DND-41 (cell line): Measurements from ENCODE around the gene ECHS1.

ENCODE experiments used
- ATAC-seq: fragments of 200-7000 bp; cut with Tn5 transposase; 3 replicates; pipeline ENCODE4 v1.9.1; 2021; ENCODE audit warnings: low read depth; ENCODE audit not compliant: insufficient read depth
- DNase-seq: peaks from one replicate; pipeline ENCODE4 v3.0.0-alpha.2; 2020
- H2AFZ ChIP-seq: 2 replicates; pipeline ENCODE4 v1.6.0; 2012; ENCODE audit warnings: low read depth, low read length
- H3K27ac ChIP-seq: 2 replicates; pipeline ENCODE4 v1.5.1; 2012; ENCODE audit warnings: low read length, inconsistent platforms
- H3K27me3 ChIP-seq: fragments of 200-600 bp; sonication (generic); 2 replicates; pipeline ENCODE4 v1.6.0; 2012; ENCODE audit warnings: low read length, mild to moderate bottlenecking, inconsistent platforms; ENCODE audit not compliant: insufficient read depth, poor library complexity
- H3K36me3 ChIP-seq: 2 replicates; pipeline ENCODE4 v1.5.1; 2012; ENCODE audit warnings: low read length, inconsistent platforms; ENCODE audit not compliant: insufficient read depth
- H3K4me1 ChIP-seq: 2 replicates; pipeline ENCODE4 v1.5.1; 2012; ENCODE audit warnings: mild to moderate bottlenecking, low read length; ENCODE audit not compliant: insufficient read depth
- H3K4me2 ChIP-seq: 2 replicates; pipeline ENCODE4 v1.6.0; 2012; ENCODE audit warnings: mild to moderate bottlenecking, moderate library complexity, low read length, inconsistent platforms; ENCODE audit not compliant: insufficient read depth
- H3K4me3 ChIP-seq, 2 experiments: fragments of 200-600 bp in 1 of 2; shearing (Covaris generic) in 1 of 2; 2 replicates each; pipeline ENCODE4 v1.5.1; 2012 to 2016; ENCODE audit warnings: inconsistent platforms in 2 of 2, low read length in 2 of 2, mild to moderate bottlenecking in 2 of 2, low read depth in 1 of 2, moderate library complexity in 1 of 2
- H3K79me2 ChIP-seq: 2 replicates; pipeline ENCODE4 v1.6.0; 2012; ENCODE audit warnings: low read length, inconsistent platforms; ENCODE audit not compliant: insufficient read depth
- H3K9ac ChIP-seq: 2 replicates; pipeline ENCODE4 v1.6.0; 2012; ENCODE audit warnings: low read depth, mild to moderate bottlenecking, inconsistent platforms, low read length, moderate library complexity
- H3K9me3 ChIP-seq: 2 replicates; pipeline ENCODE4 v1.5.1; 2012; ENCODE audit warnings: low read length, moderate library complexity, mild to moderate bottlenecking, inconsistent platforms; ENCODE audit not compliant: insufficient read depth, severe bottlenecking
- H4K20me1 ChIP-seq: 2 replicates; pipeline ENCODE4 v1.6.0; 2012; ENCODE audit warnings: low read length; ENCODE audit not compliant: insufficient read depth
- CTCF ChIP-seq: IDR thresholded peaks from 2 replicates; pipeline ENCODE4 v1.5.1; 2012; ENCODE audit warnings: borderline replicate concordance, low read length, moderate library complexity, mild to moderate bottlenecking; ENCODE audit not compliant: poor library complexity, severe bottlenecking; ENCODE audit errors: extremely low read depth
- EZH2 ChIP-seq: IDR thresholded peaks from 3 replicates; pipeline ENCODE4 v1.6.1; 2012; ENCODE audit warnings: borderline replicate concordance, low read depth, mild to moderate bottlenecking, moderate library complexity, low read length, inconsistent platforms; ENCODE audit not compliant: severe bottlenecking

Gene ECHS1

GRCh38 chr10:133343558-133343957, 29.6 kb downstream of the ECHS1 start:
- H3K4me1 ChIP-seq = no peaks in the 10 kb centered on the region
- no peak for TF ChIP-seq CTCF
- TF ChIP-seq EZH2 = no peak
- no peaks in the 10 kb centered on the region for H3K36me3 ChIP-seq
- no peak for DNase-seq
- H3K9ac ChIP-seq = no peak overlapping the region
- H3K27me3 ChIP-seq = no peaks in the 10 kb centered on the region
- no peaks in the 10 kb centered on the region for H3K9me3 ChIP-seq
- no peak overlapping the region for H3K4me3 ChIP-seq
- no peaks in the 10 kb centered on the region; the same call in none of the 2 replicates for H4K20me1 ChIP-seq
- H3K27ac ChIP-seq = no peak overlapping the region
- no peaks in the 10 kb centered on the region for H3K79me2 ChIP-seq
- no peak for ATAC-seq
- H3K4me2 ChIP-seq = no peak overlapping the region
- H2AFZ ChIP-seq = no peak overlapping the region

- Histone ChIP-seq H3K4me3 (no peak overlapping the region), H3K27me3 (no peaks in the 10 kb centered on the region), H3K27ac (no peak overlapping the region), H4K20me1 (no peaks in the 10 kb centered on the region; the same call in 1 of the 2 replicates), H3K79me2 (no peaks in the 10 kb centered on the region), H2AFZ (no peak overlapping the region), H3K9me3 (no peaks in the 10 kb centered on the region), H3K9ac (no peak overlapping the region), H3K36me3 (no peaks in the 10 kb centered on the region), H3K4me2 (no peak overlapping the region), H3K4me1 (no peaks in the 10 kb centered on the region)
- TF ChIP-seq CTCF (no peak), EZH2 (no peak)
- DNase-seq (no peak), ATAC-seq (no peak)
Measured at GRCh38 chr10:133342942-133343341, 30.2 kb downstream of the ECHS1 start.

- H3K9ac ChIP-seq = no peak overlapping the region
- ATAC-seq (no peak), DNase-seq (no peak)
- H3K9me3 ChIP-seq = no peaks in the 10 kb centered on the region
- no peaks in the 10 kb centered on the region for H3K27me3 ChIP-seq
- no peak overlapping the region for H3K4me3 ChIP-seq
- no peak for TF ChIP-seq CTCF
- no peak for TF ChIP-seq EZH2
- no peak overlapping the region for H3K4me2 ChIP-seq
- H2AFZ ChIP-seq = no peak overlapping the region
- H3K4me1 ChIP-seq = no peaks in the 10 kb centered on the region
- no peaks in the 10 kb centered on the region for H3K79me2 ChIP-seq
- H3K36me3 ChIP-seq = no peaks in the 10 kb centered on the region
- no peaks in the 10 kb centered on the region; the same call in 1 of the 2 replicates for H4K20me1 ChIP-seq
- H3K27ac ChIP-seq = no peak overlapping the region
Measured at GRCh38 chr10:133341983-133342382, 31.2 kb downstream of the ECHS1 start.

GRCh38 chr10:133339708-133340380, 33.3 kb downstream of the ECHS1 start:
- Histone ChIP-seq H3K79me2 (no peaks in the 10 kb centered on the region), H3K4me1 (no peaks in the 10 kb centered on the region), H3K9me3 (no peaks in the 10 kb centered on the region), H3K4me3 (no peak overlapping the region), H3K9ac (no peak overlapping the region), H3K36me3 (no peaks in the 10 kb centered on the region), H3K27me3 (no peaks in the 10 kb centered on the region), H2AFZ (no peak overlapping the region), H3K4me2 (no peak overlapping the region), H3K27ac (no peak overlapping the region), H4K20me1 (no peaks in the 10 kb centered on the region; the same call in 1 of the 2 replicates)
- ATAC-seq (no peak), DNase-seq (no peak)
- no peak for TF ChIP-seq CTCF
- TF ChIP-seq EZH2 = no peak
